A673 (cell line): ENCODE measurements around the gene RNF31.

ENCODE experiments used
- EZH2 ChIP-seq: fragments of 200-600 bp; sonication (generic); IDR thresholded peaks from 2 replicates; pipeline ENCODE4 v1.6.1; 2017; ENCODE audit warnings: borderline replicate concordance, low read depth, mild to moderate bottlenecking, mixed read lengths, antibody characterized with exemption, low read length; ENCODE audit not compliant: poor library complexity, severe bottlenecking
- TF ChIP-seq, protein P1 (sequence below): fragments of 300-800, 200-600 bp; sonication (generic); conservative IDR thresholded peaks from 2 replicates; pipeline ENCODE4 v1.5.1; 2017; ENCODE audit warnings: low read depth, mild to moderate bottlenecking, antibody characterized with exemption, low read length, moderate library complexity, mixed read lengths

DNA sequence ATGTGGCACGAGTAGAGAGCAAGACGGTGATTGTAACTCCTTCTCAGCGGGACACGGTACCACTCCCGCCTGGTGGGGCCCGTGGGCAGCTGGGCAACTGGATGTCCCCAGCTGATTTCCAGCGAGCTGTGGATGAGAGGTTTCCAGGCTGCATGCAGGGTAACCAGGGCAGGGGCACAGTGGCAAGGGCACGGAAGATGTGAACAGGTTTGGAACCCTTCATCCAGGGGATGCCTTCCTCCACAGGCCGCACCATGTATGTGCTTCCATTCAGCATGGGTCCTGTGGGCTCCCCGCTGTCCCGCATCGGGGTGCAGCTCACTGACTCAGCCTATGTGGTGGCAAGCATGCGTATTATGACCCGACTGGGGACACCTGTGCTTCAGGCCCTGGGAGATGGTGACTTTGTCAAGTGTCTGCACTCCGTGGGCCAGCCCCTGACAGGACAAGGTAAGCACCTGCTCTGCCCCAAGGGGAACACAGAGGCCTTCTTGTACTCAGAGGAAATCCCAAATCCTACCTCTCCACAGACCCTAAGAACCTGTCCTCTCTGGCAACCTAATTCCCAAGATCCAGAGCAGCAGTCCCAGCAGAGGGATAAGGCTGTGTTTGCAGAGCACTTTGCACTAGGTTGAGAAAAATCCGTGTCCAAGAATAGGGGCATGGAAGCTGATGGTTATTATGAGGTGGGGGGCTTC is 48.9 kb upstream of the RNF31 start:
- TF ChIP-seq, protein P1, sequence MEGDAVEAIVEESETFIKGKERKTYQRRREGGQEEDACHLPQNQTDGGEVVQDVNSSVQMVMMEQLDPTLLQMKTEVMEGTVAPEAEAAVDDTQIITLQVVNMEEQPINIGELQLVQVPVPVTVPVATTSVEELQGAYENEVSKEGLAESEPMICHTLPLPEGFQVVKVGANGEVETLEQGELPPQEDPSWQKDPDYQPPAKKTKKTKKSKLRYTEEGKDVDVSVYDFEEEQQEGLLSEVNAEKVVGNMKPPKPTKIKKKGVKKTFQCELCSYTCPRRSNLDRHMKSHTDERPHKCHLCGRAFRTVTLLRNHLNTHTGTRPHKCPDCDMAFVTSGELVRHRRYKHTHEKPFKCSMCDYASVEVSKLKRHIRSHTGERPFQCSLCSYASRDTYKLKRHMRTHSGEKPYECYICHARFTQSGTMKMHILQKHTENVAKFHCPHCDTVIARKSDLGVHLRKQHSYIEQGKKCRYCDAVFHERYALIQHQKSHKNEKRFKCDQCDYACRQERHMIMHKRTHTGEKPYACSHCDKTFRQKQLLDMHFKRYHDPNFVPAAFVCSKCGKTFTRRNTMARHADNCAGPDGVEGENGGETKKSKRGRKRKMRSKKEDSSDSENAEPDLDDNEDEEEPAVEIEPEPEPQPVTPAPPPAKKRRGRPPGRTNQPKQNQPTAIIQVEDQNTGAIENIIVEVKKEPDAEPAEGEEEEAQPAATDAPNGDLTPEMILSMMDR = no peak
- no peak for TF ChIP-seq EZH2
